Stimulated activated memory B cell treated with anti-CD40 and anti-IgM and Interleukin-4, amounts not matched to agents 10 μg/mL and 1 μg/mL and 100 μg/mL, for 72 hours (primary cell): ENCODE measurements around the gene P2RX3.

ENCODE experiments used
- ATAC-seq: fragments of 150-1000 bp; cut with Tn5 transposase; 2 replicates; pipeline ENCODE4 v1.10.0; 2021
- H3K27ac Mint-ChIP-seq: one replicate; pipeline ENCODE4 v1.8.0; 2022; ENCODE audit warnings: mild to moderate bottlenecking, mixed read lengths
- H3K27me3 Mint-ChIP-seq: one replicate; pipeline ENCODE4 v1.8.0; 2022; ENCODE audit warnings: mixed read lengths
- H3K36me3 Mint-ChIP-seq: one replicate; pipeline ENCODE4 v1.8.0; 2022; ENCODE audit warnings: mixed read lengths
- H3K4me1 Mint-ChIP-seq: one replicate; pipeline ENCODE4 v1.8.0; 2022; ENCODE audit warnings: mixed read lengths
- H3K4me3 Mint-ChIP-seq: one replicate; pipeline ENCODE4 v1.8.0; 2022; ENCODE audit warnings: mild to moderate bottlenecking, moderate library complexity, mixed read lengths
- H3K9me3 Mint-ChIP-seq: one replicate; pipeline ENCODE4 v1.8.0; 2022; ENCODE audit warnings: mixed read lengths

The P2RX3 gene

GRCh38 chr11:57306940-57307565, 31.1 kb upstream of the P2RX3 start:
- Mint-ChIP-seq H3K9me3 (no peaks in the 10 kb centered on the region), H3K27ac (no peak overlapping the region), H3K4me1 (peaks cover 13% of the 10 kb centered on the region), H3K4me3 (no peak overlapping the region), H3K36me3 (peaks cover 17% of the 10 kb centered on the region), H3K27me3 (no peaks in the 10 kb centered on the region)
- no peak for ATAC-seq

GRCh38 chr11:57307666-57308270, 30.4 kb upstream of the P2RX3 start:
- peaks cover 18% of the 10 kb centered on the region for H3K4me1 Mint-ChIP-seq
- peaks cover 20% of the 10 kb centered on the region for H3K36me3 Mint-ChIP-seq
- ATAC-seq = no peak
- H3K4me3 Mint-ChIP-seq = no peak overlapping the region
- no peaks in the 10 kb centered on the region for H3K27me3 Mint-ChIP-seq
- H3K9me3 Mint-ChIP-seq = no peaks in the 10 kb centered on the region
- no peak overlapping the region for H3K27ac Mint-ChIP-seq

- H3K4me3 Mint-ChIP-seq = no peak overlapping the region
Observed at GRCh38 chr11:57308426-57309060, 29.6 kb upstream of the P2RX3 start.

GRCh38 chr11:57309106-57310059, 28.8 kb upstream of the P2RX3 start:
- H3K9me3 Mint-ChIP-seq = no peaks in the 10 kb centered on the region
- H3K27me3 Mint-ChIP-seq = no peaks in the 10 kb centered on the region
- H3K27ac Mint-ChIP-seq = no peak overlapping the region
- H3K36me3 Mint-ChIP-seq = peaks cover 23% of the 10 kb centered on the region
- no peak overlapping the region for H3K4me3 Mint-ChIP-seq
- no peak for ATAC-seq
- peaks cover 18% of the 10 kb centered on the region for H3K4me1 Mint-ChIP-seq

More at GRCh38 chr11:57308426-57309060, 29.6 kb upstream of the P2RX3 start:
- peaks cover 18% of the 10 kb centered on the region for H3K4me1 Mint-ChIP-seq
- H3K27ac Mint-ChIP-seq = no peak overlapping the region
- H3K27me3 Mint-ChIP-seq = no peaks in the 10 kb centered on the region
- no peaks in the 10 kb centered on the region for H3K9me3 Mint-ChIP-seq
- no peak for ATAC-seq
- peaks cover 23% of the 10 kb centered on the region for H3K36me3 Mint-ChIP-seq

GRCh38 chr11:57310091-57310490, 28.1 kb upstream of the P2RX3 start:
- Mint-ChIP-seq H3K27ac (no peak overlapping the region), H3K27me3 (no peaks in the 10 kb centered on the region), H3K36me3 (peaks cover 23% of the 10 kb centered on the region), H3K4me1 (peaks cover 18% of the 10 kb centered on the region), H3K4me3 (no peak overlapping the region), H3K9me3 (no peaks in the 10 kb centered on the region)
- no peak for ATAC-seq

- Mint-ChIP-seq H3K9me3 (no peaks in the 10 kb centered on the region), H3K27me3 (no peaks in the 10 kb centered on the region), H3K4me3 (no peak overlapping the region), H3K27ac (no peak overlapping the region), H3K4me1 (peaks cover 18% of the 10 kb centered on the region), H3K36me3 (peaks cover 23% of the 10 kb centered on the region)
- no peak for ATAC-seq
Observed at GRCh38 chr11:57310630-57311086, 27.5 kb upstream of the P2RX3 start.

- H3K9me3 Mint-ChIP-seq = no peaks in the 10 kb centered on the region
- H3K4me3 Mint-ChIP-seq = peak overlapping the region; percentile 17
- peaks cover 18% of the 10 kb centered on the region for H3K4me1 Mint-ChIP-seq
- H3K36me3 Mint-ChIP-seq = peaks cover 23% of the 10 kb centered on the region
- H3K27me3 Mint-ChIP-seq = no peaks in the 10 kb centered on the region
- H3K27ac Mint-ChIP-seq = no peak overlapping the region
- peak; percentile 75 for ATAC-seq
Observed at GRCh38 chr11:57311109-57311936, 26.8 kb upstream of the P2RX3 start.

- Mint-ChIP-seq H3K27ac (no peak overlapping the region), H3K9me3 (no peaks in the 10 kb centered on the region), H3K27me3 (no peaks in the 10 kb centered on the region), H3K4me3 (no peak overlapping the region), H3K36me3 (peaks cover 23% of the 10 kb centered on the region), H3K4me1 (peaks cover 11% of the 10 kb centered on the region)
- no peak for ATAC-seq
Observed at GRCh38 chr11:57312511-57313021, 25.6 kb upstream of the P2RX3 start.

GRCh38 chr11:57313071-57313787, 24.9 kb upstream of the P2RX3 start:
- Mint-ChIP-seq H3K4me1 (peaks cover 11% of the 10 kb centered on the region), H3K27ac (no peak overlapping the region), H3K9me3 (no peaks in the 10 kb centered on the region), H3K4me3 (no peak overlapping the region), H3K27me3 (no peaks in the 10 kb centered on the region), H3K36me3 (peaks cover 23% of the 10 kb centered on the region)
- no peak for ATAC-seq

GRCh38 chr11:57313788-57314135, 24.4 kb upstream of the P2RX3 start:
- Mint-ChIP-seq H3K4me1 (peaks cover 11% of the 10 kb centered on the region), H3K4me3 (no peak overlapping the region), H3K9me3 (no peaks in the 10 kb centered on the region), H3K27me3 (no peaks in the 10 kb centered on the region), H3K27ac (no peak overlapping the region), H3K36me3 (peaks cover 23% of the 10 kb centered on the region)
- ATAC-seq = no peak

GRCh38 chr11:57314221-57314973, 23.8 kb upstream of the P2RX3 start:
- Mint-ChIP-seq H3K27me3 (no peaks in the 10 kb centered on the region), H3K4me1 (peaks cover 11% of the 10 kb centered on the region), H3K36me3 (peaks cover 27% of the 10 kb centered on the region), H3K27ac (no peak overlapping the region), H3K9me3 (no peaks in the 10 kb centered on the region), H3K4me3 (no peak overlapping the region)
- ATAC-seq = no peak

GRCh38 chr11:57315491-57315890, 22.7 kb upstream of the P2RX3 start:
- Mint-ChIP-seq H3K9me3 (no peaks in the 10 kb centered on the region), H3K27me3 (no peaks in the 10 kb centered on the region), H3K4me1 (peaks cover 11% of the 10 kb centered on the region), H3K36me3 (peaks cover 16% of the 10 kb centered on the region), H3K4me3 (no peak overlapping the region), H3K27ac (no peak overlapping the region)
- no peak for ATAC-seq

- H3K27ac Mint-ChIP-seq = no peak overlapping the region
- H3K4me1 Mint-ChIP-seq = peaks cover 8% of the 10 kb centered on the region
- no peak for ATAC-seq
- no peaks in the 10 kb centered on the region for H3K9me3 Mint-ChIP-seq
- peaks cover 20% of the 10 kb centered on the region for H3K36me3 Mint-ChIP-seq
- no peak overlapping the region for H3K4me3 Mint-ChIP-seq
- H3K27me3 Mint-ChIP-seq = no peaks in the 10 kb centered on the region
Observed at GRCh38 chr11:57316017-57316416, 22.1 kb upstream of the P2RX3 start.
